Measurements from ENCODE around the gene COPS3. TPM values are rescaled to one million over a fixed set of nuclear protein-coding genes. Genes with fewer than 3 reads are reported as not detected.
A peak's percentile ranks its signal among the peaks of the same experiment; 100 is the strongest.

The COPS3 gene
- total RNA-seq, 1 experiment from 2014 or later, result 157 TPM

DNA sequence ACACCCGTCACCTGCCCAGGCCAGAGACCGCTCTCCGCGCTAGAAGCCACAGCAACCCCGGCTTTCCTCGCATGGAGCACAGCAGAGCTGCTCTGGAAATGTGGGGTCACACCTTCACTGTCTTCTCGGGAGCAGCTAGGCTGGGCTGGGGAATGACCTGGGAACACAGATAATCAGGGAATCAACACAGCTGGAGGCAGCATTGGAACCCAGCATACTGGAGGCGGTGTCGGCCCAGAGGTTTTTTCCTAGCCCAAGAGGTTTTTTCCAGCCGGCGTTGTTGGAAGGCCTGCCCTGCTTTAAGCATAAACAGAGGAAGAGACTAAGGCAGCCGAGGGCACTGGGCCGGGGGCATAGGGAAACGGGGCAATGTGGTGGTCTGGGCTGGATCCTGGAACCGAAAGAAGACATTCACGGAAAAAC is 74.1 kb downstream of the COPS3 start:
- no peaks in the 10 kb centered on the region for H3K9me3 ChIP-seq (ENCODE audit: low read depth, low read length, poor library complexity, severe bottlenecking)
- ChIA-PET CTCF (no interaction called here), POLR2A (ENCODE audit: low non-redundant PET) (no interaction called here)
- no peaks in the 10 kb centered on the region for H3K27me3 ChIP-seq (replicated peaks; ENCODE audit: insufficient read depth, low read depth, low read length, poor library complexity)
- no peak overlapping the region for H3K4me3 ChIP-seq (ENCODE audit: low read depth, low read length, poor library complexity, severe bottlenecking)
- H3K4me1 ChIP-seq (ENCODE audit: insufficient read depth, low read length, poor library complexity, severe bottlenecking), result peaks cover 18% of the 10 kb centered on the region
- peaks cover 7% of the 10 kb centered on the region for H3K36me3 ChIP-seq (ENCODE audit: insufficient read depth, low read length, poor library complexity, severe bottlenecking)
- no TSS peak for BruUV-seq (replicated peaks)
- TF ChIP-seq, protein P1, sequence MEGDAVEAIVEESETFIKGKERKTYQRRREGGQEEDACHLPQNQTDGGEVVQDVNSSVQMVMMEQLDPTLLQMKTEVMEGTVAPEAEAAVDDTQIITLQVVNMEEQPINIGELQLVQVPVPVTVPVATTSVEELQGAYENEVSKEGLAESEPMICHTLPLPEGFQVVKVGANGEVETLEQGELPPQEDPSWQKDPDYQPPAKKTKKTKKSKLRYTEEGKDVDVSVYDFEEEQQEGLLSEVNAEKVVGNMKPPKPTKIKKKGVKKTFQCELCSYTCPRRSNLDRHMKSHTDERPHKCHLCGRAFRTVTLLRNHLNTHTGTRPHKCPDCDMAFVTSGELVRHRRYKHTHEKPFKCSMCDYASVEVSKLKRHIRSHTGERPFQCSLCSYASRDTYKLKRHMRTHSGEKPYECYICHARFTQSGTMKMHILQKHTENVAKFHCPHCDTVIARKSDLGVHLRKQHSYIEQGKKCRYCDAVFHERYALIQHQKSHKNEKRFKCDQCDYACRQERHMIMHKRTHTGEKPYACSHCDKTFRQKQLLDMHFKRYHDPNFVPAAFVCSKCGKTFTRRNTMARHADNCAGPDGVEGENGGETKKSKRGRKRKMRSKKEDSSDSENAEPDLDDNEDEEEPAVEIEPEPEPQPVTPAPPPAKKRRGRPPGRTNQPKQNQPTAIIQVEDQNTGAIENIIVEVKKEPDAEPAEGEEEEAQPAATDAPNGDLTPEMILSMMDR (conservative IDR thresholded peaks at IDR 0.05; ENCODE audit: low read depth, low read length), result no peak
- no peak for TF ChIP-seq EZH2 (IDR thresholded peaks at IDR 0.05; ENCODE audit: borderline replicate concordance, low read depth, low read length, poor library complexity, severe bottlenecking)
- peak overlapping the region; percentile 88 for H3K27ac ChIP-seq (ENCODE audit: low read depth, low read length, poor library complexity, severe bottlenecking)
- intact Hi-C loops (cut with micrococcal nuclease; ENCODE audit: unreplicated experiment), result loop anchor here (1.0 to 5.0 kb wide), 2 partner anchors 30 to 205 kb away; partner anchors contain the start of gene FLCN
- DNase-seq (ENCODE audit: low spot score), result peak; percentile 18

GRCh38 chr17:17206124-17206912 is 74.7 kb downstream of the COPS3 start, which contains the start of gene PLD6:
Gene PLD6, minus strand, starts transcription at chr17:17206333. Its CDS starts 47 bp downstream, at chr17:17206286.
- peak; percentile 89 for DNase-seq (ENCODE audit: low spot score)
- intact Hi-C loops (cut with micrococcal nuclease; ENCODE audit: unreplicated experiment), result loop anchor here (1.0 to 5.0 kb wide), 2 partner anchors 31 to 204 kb away; partner anchors contain the start of gene FLCN
- TF ChIP-seq, protein P1 (conservative IDR thresholded peaks at IDR 0.05; ENCODE audit: low read depth, low read length), result no peak
- TF ChIP-seq EZH2 (IDR thresholded peaks at IDR 0.05; ENCODE audit: borderline replicate concordance, low read depth, low read length, poor library complexity, severe bottlenecking), result no peak

DNA sequence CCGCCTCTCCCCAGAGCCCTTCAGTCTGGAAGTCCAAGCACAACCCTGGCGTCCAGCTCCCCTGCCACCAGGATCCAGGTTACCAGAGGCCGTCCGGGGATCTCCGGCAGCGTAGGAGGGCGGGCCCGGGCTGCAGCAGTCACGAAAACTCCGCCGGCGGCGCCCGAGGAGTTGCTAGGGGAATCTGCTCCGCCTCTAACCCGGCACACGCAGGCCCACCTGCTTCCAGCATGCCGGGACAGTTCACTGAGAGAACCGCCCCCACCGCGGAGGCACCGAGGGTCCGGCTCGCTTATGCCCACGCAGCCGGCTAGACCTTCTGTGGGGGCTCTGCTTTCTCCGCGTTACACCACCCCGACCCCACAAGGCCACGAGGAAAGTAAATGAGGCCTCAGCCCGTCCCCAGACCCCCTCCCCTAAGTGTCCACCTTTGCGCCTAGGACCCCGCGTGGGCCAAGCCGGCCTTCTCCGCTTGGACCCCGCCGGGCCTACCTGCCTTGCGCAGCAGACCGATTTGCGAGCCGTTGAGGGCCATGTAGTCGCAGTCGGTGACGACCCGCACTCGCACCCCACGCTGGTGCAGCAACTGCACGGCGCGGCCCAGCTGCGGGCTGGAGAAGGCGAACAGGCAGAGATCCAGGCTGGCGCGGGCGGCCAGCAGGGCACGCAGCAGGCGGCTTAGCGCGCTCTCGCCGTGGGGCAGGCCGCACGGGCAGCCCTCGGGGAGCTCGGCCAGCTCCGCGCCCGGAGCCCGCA is 75.5 kb downstream of the COPS3 start:
- peak overlapping the region; percentile 88 for H3K27ac ChIP-seq (ENCODE audit: low read depth, low read length, poor library complexity, severe bottlenecking)
- H3K36me3 ChIP-seq (ENCODE audit: insufficient read depth, low read length, poor library complexity, severe bottlenecking), result peaks cover 15% of the 10 kb centered on the region
- peak overlapping the region; percentile 72 for H3K4me3 ChIP-seq (ENCODE audit: low read depth, low read length, poor library complexity, severe bottlenecking)
- BruUV-seq (replicated peaks), result no TSS peak
- no peaks in the 10 kb centered on the region for H3K27me3 ChIP-seq (replicated peaks; ENCODE audit: insufficient read depth, low read depth, low read length, poor library complexity)
- H3K9me3 ChIP-seq (ENCODE audit: low read depth, low read length, poor library complexity, severe bottlenecking), result no peaks in the 10 kb centered on the region
- peak; percentile 69 for DNase-seq (ENCODE audit: low spot score)
- peaks cover 18% of the 10 kb centered on the region for H3K4me1 ChIP-seq (ENCODE audit: insufficient read depth, low read length, poor library complexity, severe bottlenecking)
- ChIA-PET CTCF (no interaction called here), POLR2A (ENCODE audit: low non-redundant PET) (no interaction called here)
- intact Hi-C loops (cut with micrococcal nuclease; ENCODE audit: unreplicated experiment), result loop anchor here (1.0 to 5.0 kb wide), 2 partner anchors 32 to 203 kb away; partner anchors contain the start of gene FLCN
- TF ChIP-seq EZH2 (IDR thresholded peaks at IDR 0.05; ENCODE audit: borderline replicate concordance, low read depth, low read length, poor library complexity, severe bottlenecking), result no peak
- TF ChIP-seq, protein P1 (conservative IDR thresholded peaks at IDR 0.05; ENCODE audit: low read depth, low read length), result no peak

More at GRCh38 chr17:17206124-17206912, 74.7 kb downstream of the COPS3 start, which contains the start of gene PLD6:
- ChIA-PET POLR2A (ENCODE audit: low non-redundant PET) (no interaction called here), CTCF (no interaction called here)
- Histone ChIP-seq H3K27ac (ENCODE audit: low read depth, low read length, poor library complexity, severe bottlenecking) (peak within 1 kb of the TSS; percentile 88), H3K9me3 (ENCODE audit: low read depth, low read length, poor library complexity, severe bottlenecking) (no peaks in the 10 kb centered on the region), H3K27me3 (replicated peaks; ENCODE audit: insufficient read depth, low read depth, low read length, poor library complexity) (no peaks in the 10 kb centered on the region), H3K4me1 (ENCODE audit: insufficient read depth, low read length, poor library complexity, severe bottlenecking) (peaks cover 18% of the 10 kb centered on the region), H3K4me3 (ENCODE audit: low read depth, low read length, poor library complexity, severe bottlenecking) (peak within 1 kb of the TSS; percentile 72), H3K36me3 (ENCODE audit: insufficient read depth, low read length, poor library complexity, severe bottlenecking) (peaks cover 9% of the 10 kb centered on the region)
- no TSS peak for BruUV-seq (replicated peaks)
